Measurements from ENCODE around the gene C3orf70. TPM values are rescaled to one million over a fixed set of nuclear protein-coding genes. Genes with fewer than 3 reads are reported as not detected.

C3orf70 gene
- total and polyA plus RNA-seq, 2 of the 8 experiments (the other 6 are each of a cell fraction or from before 2014, with no cell fraction given) = 1.7 to 2.0 TPM

DNA sequence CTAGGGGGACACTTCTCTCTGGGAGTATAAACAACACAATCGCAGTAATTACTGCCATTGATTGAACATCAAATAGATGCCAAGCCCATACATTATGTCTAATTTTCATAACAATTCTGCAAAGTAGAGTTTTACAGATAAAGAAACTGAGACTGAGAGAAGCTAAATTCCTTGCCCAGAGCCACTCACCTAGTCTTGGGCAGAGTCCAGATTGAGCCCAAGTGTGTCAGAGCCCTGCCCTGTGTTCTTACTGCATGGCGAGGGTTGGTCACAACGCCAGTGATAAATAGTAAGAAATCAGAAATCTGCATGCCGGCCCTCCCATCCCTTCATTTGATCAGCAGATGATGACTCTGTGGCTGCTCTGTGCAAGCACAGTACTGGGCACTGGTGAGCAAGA lies 106.3 kb downstream of the C3orf70 start (continued):
- TF ChIP-seq, protein P1, sequence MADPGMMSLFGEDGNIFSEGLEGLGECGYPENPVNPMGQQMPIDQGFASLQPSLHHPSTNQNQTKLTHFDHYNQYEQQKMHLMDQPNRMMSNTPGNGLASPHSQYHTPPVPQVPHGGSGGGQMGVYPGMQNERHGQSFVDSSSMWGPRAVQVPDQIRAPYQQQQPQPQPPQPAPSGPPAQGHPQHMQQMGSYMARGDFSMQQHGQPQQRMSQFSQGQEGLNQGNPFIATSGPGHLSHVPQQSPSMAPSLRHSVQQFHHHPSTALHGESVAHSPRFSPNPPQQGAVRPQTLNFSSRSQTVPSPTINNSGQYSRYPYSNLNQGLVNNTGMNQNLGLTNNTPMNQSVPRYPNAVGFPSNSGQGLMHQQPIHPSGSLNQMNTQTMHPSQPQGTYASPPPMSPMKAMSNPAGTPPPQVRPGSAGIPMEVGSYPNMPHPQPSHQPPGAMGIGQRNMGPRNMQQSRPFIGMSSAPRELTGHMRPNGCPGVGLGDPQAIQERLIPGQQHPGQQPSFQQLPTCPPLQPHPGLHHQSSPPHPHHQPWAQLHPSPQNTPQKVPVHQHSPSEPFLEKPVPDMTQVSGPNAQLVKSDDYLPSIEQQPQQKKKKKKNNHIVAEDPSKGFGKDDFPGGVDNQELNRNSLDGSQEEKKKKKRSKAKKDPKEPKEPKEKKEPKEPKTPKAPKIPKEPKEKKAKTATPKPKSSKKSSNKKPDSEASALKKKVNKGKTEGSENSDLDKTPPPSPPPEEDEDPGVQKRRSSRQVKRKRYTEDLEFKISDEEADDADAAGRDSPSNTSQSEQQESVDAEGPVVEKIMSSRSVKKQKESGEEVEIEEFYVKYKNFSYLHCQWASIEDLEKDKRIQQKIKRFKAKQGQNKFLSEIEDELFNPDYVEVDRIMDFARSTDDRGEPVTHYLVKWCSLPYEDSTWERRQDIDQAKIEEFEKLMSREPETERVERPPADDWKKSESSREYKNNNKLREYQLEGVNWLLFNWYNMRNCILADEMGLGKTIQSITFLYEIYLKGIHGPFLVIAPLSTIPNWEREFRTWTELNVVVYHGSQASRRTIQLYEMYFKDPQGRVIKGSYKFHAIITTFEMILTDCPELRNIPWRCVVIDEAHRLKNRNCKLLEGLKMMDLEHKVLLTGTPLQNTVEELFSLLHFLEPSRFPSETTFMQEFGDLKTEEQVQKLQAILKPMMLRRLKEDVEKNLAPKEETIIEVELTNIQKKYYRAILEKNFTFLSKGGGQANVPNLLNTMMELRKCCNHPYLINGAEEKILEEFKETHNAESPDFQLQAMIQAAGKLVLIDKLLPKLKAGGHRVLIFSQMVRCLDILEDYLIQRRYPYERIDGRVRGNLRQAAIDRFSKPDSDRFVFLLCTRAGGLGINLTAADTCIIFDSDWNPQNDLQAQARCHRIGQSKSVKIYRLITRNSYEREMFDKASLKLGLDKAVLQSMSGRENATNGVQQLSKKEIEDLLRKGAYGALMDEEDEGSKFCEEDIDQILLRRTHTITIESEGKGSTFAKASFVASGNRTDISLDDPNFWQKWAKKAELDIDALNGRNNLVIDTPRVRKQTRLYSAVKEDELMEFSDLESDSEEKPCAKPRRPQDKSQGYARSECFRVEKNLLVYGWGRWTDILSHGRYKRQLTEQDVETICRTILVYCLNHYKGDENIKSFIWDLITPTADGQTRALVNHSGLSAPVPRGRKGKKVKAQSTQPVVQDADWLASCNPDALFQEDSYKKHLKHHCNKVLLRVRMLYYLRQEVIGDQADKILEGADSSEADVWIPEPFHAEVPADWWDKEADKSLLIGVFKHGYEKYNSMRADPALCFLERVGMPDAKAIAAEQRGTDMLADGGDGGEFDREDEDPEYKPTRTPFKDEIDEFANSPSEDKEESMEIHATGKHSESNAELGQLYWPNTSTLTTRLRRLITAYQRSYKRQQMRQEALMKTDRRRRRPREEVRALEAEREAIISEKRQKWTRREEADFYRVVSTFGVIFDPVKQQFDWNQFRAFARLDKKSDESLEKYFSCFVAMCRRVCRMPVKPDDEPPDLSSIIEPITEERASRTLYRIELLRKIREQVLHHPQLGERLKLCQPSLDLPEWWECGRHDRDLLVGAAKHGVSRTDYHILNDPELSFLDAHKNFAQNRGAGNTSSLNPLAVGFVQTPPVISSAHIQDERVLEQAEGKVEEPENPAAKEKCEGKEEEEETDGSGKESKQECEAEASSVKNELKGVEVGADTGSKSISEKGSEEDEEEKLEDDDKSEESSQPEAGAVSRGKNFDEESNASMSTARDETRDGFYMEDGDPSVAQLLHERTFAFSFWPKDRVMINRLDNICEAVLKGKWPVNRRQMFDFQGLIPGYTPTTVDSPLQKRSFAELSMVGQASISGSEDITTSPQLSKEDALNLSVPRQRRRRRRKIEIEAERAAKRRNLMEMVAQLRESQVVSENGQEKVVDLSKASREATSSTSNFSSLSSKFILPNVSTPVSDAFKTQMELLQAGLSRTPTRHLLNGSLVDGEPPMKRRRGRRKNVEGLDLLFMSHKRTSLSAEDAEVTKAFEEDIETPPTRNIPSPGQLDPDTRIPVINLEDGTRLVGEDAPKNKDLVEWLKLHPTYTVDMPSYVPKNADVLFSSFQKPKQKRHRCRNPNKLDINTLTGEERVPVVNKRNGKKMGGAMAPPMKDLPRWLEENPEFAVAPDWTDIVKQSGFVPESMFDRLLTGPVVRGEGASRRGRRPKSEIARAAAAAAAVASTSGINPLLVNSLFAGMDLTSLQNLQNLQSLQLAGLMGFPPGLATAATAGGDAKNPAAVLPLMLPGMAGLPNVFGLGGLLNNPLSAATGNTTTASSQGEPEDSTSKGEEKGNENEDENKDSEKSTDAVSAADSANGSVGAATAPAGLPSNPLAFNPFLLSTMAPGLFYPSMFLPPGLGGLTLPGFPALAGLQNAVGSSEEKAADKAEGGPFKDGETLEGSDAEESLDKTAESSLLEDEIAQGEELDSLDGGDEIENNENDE (IDR thresholded peaks at IDR 0.05; ENCODE audit: insufficient replicate concordance, low read length) = no peak
- no peak for TF ChIP-seq RXRA (IDR thresholded peaks at IDR 0.05; ENCODE audit: insufficient read depth, low read depth, low read length)
- no peak for TF ChIP-seq GABPA (IDR thresholded peaks at IDR 0.05; ENCODE audit: borderline replicate concordance, insufficient read depth, low read length)
- TF ChIP-seq JUND (IDR thresholded peaks at IDR 0.05; ENCODE audit: low read length) = no peak
- no peak for TF ChIP-seq ASH2L (IDR thresholded peaks at IDR 0.05; ENCODE audit: low read length)
- TF ChIP-seq TBP (IDR thresholded peaks at IDR 0.05; ENCODE audit: low read depth, low read length) = no peak
- TF ChIP-seq CEBPB (IDR thresholded peaks at IDR 0.05; ENCODE audit: low read depth, low read length) = no peak
- TF ChIP-seq POLR2AphosphoS5 (IDR thresholded peaks at IDR 0.05; ENCODE audit: low read depth, low read length) = no peak
- no peak for TF ChIP-seq SP2 (IDR thresholded peaks at IDR 0.05; ENCODE audit: low read length)
- TF ChIP-seq CTBP2 (IDR thresholded peaks at IDR 0.05; ENCODE audit: borderline replicate concordance, insufficient read depth, insufficient read length, low read length) = no peak
